ENCODE data around the gene CDKAL1.
"Not testable (repeated sequence)": the region's sequence is repeated elsewhere in the genome, so short reads cannot be mapped to it uniquely, and the experiment has no call there.

CDKAL1 gene

GRCh38 chr6:20644667-20645370, 110.6 kb downstream of the CDKAL1 start:
- no peak for DNase-seq

- not testable (repeated sequence) for DNase-seq
Measured at GRCh38 chr6:20645572-20645971, 111.3 kb downstream of the CDKAL1 start.

GRCh38 chr6:20647585-20647984, 113.3 kb downstream of the CDKAL1 start:
- no peak for DNase-seq

- not testable (repeated sequence) for DNase-seq
Measured at GRCh38 chr6:20649696-20650470, 115.6 kb downstream of the CDKAL1 start.

GRCh38 chr6:20652299-20653084, 118.2 kb downstream of the CDKAL1 start:
- DNase-seq: no peak

- no peak for DNase-seq
Measured at GRCh38 chr6:20653085-20653479, 118.8 kb downstream of the CDKAL1 start.

GRCh38 chr6:20655317-20655716, 121.1 kb downstream of the CDKAL1 start:
- no peak for DNase-seq

- no peak for DNase-seq
Measured at GRCh38 chr6:20657274-20657800, 123.1 kb downstream of the CDKAL1 start.

GRCh38 chr6:20658053-20658452, 123.8 kb downstream of the CDKAL1 start:
- DNase-seq: no peak

- no peak for DNase-seq
Measured at GRCh38 chr6:20658516-20658915, 124.3 kb downstream of the CDKAL1 start.

GRCh38 chr6:20660534-20660933, 126.3 kb downstream of the CDKAL1 start:
- no peak for DNase-seq

- no peak for DNase-seq
Measured at GRCh38 chr6:20661721-20662120, 127.5 kb downstream of the CDKAL1 start.

GRCh38 chr6:20664250-20664649, 130.0 kb downstream of the CDKAL1 start:
- DNase-seq: no peak

- no peak for DNase-seq
Measured at GRCh38 chr6:20665290-20665689, 131.0 kb downstream of the CDKAL1 start.

- DNase-seq: no peak
Measured at GRCh38 chr6:20669571-20670314, 135.5 kb downstream of the CDKAL1 start.

GRCh38 chr6:20670750-20671149, 136.5 kb downstream of the CDKAL1 start:
- DNase-seq: no peak

GRCh38 chr6:20672038-20672437, 137.8 kb downstream of the CDKAL1 start:
- DNase-seq: no peak

GRCh38 chr6:20673458-20673857, 139.2 kb downstream of the CDKAL1 start:
- no peak for DNase-seq

GRCh38 chr6:20674664-20675063, 140.4 kb downstream of the CDKAL1 start:
- DNase-seq: no peak

GRCh38 chr6:20678831-20679352, 144.6 kb downstream of the CDKAL1 start:
- DNase-seq: no peak

- DNase-seq: no peak
Measured at GRCh38 chr6:20680697-20681165, 146.5 kb downstream of the CDKAL1 start.

- DNase-seq: no peak
Measured at GRCh38 chr6:20681243-20681684, 147.0 kb downstream of the CDKAL1 start.

Measured in activated gamma-delta T cell (primary cell).